Stimulated activated CD8-positive, alpha-beta memory T cell treated with anti-CD3 and anti-CD28 coated beads, Interleukin-2, amount 100 ng/mL, for 48 hours (primary cell): ENCODE measurements around the gene COPZ1.
"Not testable (repeated sequence)": the region's sequence is repeated elsewhere in the genome, so short reads cannot be mapped to it uniquely, and the experiment has no call there.

Experiments used
- DNase-seq, 2 donors: peaks; one replicate each; pipeline ENCODE4 v3.0.0-alpha.2; 2020; ENCODE audit warnings: low read depth in 2 of 2

Gene COPZ1

DNA sequence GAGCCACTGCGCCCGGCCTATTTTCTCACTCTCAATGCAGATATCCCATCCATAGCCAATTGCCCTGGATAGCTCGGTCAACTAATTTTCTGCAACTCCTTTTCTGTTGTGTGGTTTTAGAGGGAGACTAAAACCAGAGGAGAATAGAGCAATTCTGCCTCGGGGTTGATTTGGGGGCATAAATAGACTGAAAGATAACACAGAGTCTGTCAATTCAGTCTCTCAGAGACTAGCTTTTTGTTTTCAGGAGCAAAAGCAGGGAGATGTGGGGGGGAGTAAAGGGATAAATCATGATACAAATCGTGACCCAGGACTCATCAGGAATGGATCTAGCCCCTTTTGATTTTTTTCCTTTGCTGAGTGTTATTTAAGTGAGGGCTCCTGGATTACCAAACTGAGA is 6.5 kb downstream of the COPZ1 start:
- no peak for DNase-seq

DNA sequence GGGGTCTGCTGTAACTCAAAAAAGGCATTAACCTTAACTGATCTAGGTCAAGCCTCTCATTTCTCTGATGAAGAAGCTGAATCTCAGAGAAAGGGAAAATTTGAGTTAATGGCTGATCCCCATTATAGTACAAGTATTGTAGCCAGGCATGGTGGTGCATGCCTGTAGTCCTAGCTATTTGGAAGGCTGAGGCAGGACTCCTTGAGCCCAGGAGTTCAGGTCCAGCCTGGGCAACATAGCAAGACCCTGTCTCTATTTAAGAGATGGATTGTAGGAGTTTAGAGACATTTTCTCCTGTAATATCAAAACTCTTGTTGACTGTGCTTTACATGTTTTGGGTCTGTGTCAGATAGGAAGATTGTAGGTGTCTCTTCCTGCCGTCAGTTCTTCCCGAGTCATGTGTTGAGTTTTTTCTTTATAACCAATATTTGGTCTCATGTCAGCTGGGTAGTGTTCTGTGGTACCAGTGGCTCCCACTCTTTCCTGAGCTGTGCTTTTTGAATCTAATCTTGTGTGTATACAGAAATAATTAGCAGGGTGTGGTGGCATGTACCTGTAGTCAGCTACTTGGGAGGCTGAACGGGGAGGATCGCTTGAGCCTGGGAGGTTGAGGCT is 8.6 kb downstream of the COPZ1 start:
- DNase-seq: no peak

DNA sequence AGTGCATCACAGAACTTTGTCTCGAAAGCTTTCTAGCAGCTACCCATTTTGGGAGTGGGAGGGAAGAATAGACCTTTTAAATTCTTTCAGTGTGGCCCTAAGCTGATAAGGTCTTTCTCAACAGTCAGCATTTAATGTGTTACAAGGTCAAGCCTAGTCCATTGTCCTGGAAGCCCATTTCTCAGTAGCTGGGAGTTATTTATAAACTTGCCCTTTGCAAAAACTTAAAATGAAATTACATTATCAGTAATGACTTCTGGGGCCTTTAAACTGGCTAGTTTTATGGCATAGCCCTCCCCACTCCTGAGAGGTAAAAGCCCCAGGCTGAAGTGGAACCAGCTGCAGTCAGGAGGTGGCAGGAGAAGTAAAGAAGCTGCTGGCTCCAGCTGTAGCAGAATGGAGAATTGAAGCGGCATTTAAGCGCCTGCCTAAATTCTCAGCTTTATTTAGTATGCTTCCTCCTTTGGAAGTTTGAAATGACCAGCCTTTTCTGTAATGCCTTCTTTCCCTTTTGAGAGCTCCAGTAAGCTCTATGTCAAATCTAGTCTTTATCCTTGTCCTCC is 12.4 kb downstream of the COPZ1 start:
- DNase-seq: no peak

DNA sequence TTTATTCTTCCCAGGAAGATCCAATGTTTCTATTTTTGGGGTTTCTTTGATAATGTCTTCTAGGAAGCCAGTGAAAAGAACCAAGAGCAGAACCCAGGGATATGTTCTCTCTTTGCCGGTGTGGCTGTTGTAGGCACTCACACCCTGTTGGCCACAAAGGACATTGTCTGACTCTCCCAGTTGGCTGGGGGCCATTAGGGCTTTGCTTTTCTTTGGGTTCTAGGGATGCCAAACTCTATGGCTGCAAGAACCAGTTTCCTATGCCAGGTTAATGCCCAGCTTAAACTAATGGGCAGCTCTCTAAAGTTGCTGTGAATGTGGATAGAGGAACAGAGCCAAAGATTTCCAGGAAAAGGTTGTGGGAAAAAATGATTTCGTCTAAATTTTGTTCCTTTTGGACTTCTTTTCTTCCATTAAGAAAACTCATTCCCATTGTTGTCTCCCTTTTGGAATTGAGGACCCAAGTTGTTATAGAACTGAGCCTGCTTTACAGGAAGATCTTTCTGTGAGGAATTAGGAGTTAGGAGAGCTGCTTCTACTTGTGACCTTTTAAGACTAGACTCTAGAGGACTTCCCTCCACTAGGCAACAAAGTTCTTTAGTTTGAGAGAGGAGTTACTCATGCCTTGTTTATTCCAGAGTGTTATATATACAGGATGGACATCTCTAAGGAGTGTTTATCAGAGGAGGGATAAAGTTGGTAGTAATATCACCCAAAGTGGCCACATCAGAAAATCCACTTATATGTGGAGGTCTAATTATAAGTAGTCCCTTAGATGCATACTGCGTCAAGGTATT is 13.1 kb downstream of the COPZ1 start:
- no peak for DNase-seq

DNA sequence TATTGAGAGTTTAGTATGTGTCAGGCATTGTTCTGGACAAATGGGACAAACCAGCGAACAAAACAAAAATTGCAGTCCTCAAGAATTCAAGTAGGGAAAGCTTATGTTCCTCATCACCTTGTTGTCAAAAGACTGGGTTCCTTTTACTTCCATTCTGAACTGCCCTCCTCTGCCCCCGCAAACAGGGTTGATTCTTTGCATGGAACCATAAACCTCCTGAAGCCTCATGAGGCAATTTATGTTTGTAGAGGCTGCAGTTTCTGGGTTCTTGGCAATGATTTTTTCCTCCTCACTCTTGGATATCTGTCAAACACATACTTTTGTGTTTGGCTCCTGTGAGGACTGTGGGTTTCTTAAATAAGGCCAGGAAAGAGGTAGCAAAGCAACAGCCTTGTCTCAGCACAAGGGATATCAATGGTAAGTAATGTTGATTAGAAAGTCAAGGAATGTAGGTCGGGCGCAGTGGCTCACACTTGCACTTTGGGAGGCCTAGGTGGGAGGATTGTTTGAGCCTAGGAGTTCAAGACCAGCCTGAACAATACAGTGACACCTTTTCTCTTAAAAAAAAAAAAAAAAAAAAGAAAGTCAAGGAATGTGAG is 13.9 kb downstream of the COPZ1 start:
- DNase-seq: no peak

DNA sequence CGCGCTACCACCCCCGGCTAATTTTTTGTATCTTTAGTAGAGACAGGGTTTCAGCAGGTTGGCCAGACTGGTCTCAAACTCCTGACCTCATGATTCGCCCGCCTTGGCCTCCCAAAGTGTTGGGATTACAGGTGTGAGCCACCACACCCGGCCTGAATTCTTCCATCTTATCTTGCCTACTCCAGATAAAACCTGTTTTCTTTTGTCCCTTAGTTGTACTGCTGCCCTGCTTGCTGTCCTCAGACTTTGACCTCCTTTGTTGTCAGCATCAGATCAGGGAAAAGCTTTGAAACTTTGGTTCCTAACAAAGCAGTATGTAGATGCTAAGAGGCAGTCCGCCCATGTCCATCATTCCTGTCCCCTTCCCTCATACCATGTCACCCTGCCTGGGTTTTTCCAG is 15.9 kb downstream of the COPZ1 start:
- DNase-seq: no peak

DNA sequence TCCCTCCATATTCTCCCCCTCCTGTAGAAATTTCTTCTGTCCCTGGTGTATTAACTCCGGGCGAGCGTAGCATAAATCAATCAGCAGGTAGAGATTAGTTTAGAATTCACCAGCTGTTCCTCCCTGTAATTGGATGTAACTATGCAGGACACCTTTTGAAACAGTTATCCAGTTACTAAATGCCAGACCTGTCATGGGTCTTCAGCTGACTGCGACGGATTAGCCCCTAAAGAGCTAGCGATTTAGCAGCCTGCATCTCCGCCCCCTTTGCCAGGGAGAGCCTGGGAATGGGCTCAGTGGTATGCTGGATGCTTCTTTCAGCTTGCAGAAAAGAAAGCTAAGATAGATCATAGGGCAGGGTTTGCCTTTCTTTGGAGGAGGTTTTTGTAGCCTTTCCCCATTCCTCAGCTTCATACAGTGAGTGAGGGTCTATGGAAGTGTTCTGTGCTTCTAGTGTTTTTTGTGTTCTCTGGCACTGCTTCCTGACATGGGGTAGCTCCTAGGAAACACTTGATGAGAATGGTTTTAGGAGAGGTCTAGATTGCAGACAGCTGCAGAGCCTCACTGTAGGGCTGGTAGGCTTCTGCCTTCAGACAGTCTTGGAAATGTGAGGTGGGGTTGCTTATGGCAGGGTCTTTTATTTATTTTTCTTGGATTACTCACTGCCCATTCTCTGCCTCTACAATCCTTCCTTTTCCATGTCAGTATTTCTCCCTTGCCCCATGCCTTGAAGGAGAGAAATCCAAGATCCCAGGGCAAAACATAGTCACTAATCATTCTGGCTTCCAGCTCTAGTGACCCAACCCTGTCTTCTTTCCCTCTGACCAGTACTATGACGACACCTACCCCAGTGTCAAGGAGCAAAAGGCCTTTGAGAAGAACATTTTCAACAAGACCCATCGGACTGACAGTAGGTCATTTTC is 16.7 kb downstream of the COPZ1 start:
- DNase-seq: no peak

DNA sequence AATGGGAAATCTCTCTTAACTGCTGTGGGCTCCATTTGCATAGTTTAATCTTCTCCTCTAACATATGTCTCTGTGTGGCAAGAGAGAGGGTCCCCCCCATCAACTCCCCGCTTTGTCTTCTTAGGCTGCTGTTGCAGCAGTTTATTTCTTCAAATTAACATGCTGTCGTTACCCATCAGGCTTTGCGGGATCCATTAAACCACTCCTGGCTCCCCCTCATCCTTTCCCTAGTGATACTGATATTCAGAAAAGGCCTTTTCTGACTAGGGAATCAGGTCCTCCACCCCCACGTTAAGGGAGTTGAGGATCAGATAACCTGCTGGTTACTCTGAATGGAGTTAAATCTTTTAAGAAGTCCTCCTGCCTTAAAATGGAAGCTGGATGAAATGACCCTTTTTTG is 24.1 kb downstream of the COPZ1 start:
- DNase-seq: no peak

DNA sequence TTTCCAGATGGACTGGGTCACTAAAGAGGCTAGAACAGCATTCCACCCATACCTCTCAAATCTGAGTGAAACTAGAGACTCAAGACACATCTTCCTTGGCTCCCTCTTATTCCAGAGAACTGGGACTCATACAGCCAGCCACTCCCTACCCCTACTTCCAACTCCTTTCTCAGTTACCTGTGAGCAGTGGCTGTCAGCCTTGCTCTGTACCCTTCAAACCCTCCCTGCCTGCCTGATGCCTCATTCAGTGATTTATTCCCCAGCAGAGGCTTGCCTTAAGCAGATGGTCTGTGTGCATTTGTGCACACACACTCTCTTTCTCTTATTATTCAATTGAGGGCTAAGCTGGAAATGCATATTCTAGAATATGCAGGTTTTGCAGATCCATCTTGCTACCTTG is 24.7 kb downstream of the COPZ1 start:
- DNase-seq: no peak

DNA sequence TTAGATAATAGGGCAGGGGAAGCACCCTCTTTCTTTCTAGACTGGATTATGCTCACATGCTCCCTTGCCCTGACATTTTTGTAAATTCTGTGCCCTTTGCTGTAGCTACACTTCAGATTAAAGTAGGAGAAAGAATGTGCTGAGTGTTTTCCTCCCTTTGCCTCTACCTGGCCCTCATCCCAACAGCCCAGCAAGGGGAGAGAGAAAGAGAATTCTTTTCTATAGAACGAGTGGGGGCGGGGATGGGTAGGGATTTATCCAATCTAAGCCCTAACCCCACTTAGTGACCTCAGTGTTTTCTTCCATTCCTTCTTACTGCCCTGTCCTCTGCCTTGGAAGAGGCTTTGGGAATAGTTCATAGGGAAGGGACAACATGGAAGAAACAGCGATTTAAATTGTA is 25.8 kb downstream of the COPZ1 start:
- DNase-seq: no peak

DNA sequence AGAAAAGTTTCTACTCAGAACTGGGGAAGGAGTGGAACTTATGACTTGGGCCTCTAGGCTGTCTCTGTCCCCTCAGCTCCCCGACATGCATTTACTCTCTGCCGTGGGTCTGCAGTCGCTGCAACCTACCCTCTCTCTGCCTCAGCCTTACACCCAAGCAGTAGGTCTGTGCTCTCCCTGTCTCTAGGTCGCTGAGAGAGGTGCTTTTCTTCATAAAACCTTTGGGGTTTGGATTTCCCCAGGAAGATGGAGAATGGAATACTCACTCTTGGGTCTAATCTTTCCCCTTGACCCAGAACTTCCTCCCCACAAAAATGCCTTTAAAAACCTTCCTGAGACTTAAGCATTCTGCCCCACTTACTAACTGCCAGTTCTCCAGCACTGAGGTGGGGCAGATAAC is 26.4 kb downstream of the COPZ1 start:
- DNase-seq: no peak

DNA sequence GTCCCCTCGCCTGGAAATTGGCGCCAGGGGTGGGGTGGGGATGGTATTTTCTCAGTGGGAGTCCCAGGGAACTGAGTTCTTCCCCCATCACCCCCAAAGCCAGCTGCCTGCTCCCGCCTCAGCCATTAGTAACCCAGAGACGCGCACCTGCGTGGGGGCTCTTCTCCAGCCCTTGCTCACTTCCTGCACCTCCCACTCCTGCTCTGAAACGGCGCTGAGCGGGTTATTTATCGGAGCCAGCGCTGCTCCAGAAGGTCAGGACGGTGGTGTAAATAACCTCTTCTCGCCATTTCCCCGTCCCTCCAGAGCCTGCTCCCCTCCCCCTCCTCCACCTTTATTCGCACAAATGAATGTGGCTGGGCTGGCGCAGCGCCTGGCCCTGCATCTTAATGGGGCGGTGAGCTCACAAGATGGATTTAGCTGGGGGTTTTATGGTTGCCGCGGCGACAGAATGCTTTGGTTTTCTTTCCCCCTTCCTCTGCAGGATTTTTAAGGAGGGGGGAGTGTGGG is 27.1 kb downstream of the COPZ1 start:
- no peak for DNase-seq

DNA sequence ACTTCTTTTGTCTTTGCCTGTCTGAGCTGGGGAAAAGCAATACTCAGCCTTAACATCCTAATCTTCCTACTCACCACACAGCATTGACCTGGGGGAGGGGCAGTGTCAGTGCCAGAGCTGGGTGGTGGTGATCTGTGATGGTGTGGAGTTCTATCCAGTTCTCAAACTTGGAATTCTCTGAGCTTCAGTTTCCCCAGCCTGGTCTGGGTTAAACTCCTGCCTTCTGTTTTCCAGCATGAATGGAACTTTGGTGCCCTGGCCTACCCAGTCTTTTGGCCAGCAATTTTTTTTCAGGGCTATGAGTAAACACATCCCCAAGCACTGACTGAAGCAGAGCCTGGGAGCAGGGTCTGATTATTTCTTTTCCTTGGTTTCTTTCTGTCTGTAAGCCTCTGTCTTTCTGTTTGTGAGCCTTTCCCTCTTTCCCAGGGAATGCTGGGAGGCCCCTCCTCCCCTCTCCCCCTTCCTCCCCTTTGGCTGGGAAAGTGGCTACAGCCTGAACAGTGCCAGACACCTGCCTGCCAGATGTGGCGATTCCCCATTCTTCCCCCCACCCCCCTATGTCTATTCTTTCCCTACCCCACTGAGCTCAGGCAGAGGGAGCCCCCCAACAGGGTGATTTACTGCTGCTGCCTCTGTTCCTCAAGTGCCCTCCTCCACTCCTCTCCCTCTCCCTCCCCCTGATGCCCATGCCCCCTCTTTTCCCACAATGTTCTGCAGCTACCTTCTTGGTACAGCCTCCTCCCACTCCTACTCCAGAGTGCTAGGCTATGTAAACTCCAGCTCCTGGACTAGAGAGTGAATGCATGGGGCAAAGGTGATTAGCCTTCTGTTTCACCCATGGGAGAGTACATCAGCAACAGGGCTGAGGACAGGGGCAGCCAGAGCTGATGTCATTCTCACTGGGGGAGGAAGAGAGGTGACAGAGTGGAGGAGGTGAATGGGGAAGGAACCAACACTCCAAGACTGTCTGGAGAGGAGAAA is 28.3 kb downstream of the COPZ1 start:
- DNase-seq: no peak

DNA sequence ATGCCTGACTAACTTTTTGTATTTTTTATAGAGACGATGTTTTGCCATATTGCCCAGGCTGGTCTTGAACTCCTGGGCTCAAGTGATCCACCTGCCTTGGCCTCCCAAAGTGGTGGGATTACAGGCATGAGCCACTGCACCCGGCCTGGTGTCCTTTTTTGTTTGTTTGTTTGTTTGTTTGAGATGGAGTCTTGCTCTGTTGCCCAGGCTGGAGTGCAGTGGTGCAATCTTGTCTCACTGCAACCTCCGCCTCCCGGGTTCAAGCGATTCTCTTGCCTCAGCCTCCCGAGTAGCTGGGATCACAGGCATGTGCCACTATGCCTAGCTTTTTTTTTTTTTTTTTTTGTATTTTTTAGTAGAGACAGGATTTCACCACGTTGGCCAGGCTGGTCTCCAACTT is 29.3 kb downstream of the COPZ1 start:
- DNase-seq: not testable (repeated sequence)

DNA sequence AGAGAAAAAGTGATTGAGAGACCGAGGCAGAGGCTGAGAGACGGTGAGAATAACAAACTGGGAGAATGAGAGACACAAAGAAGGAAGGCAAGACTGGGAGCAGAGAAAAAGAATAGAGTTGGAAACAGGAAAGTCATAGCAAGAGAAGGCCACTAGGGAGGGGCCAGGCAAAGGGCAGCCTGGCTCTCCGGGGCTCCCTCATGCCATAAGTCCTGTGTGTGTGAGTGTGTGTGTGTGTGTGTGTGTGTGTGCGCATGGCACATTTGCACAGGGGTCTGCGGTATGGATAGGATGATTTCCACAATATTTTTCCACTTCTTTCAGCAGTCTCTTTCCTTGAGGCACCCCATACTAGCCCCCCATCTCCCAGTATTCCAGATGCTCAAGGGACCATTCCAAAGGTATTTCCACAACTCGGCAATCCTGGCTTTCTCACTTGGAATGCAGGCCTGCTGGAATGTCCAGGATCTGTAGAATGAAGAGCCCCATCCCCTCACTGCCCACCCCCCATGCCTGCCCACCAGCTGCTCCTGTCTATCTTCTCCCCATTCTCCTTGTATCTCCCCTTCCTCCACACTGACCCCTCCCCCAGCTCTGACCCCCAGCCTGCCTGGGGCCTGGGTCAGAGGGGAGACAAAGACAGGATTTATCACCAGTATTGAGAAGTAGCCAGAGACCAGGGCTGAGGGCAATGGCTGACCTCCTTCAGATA is 30.3 kb downstream of the COPZ1 start:
- no peak for DNase-seq

DNA sequence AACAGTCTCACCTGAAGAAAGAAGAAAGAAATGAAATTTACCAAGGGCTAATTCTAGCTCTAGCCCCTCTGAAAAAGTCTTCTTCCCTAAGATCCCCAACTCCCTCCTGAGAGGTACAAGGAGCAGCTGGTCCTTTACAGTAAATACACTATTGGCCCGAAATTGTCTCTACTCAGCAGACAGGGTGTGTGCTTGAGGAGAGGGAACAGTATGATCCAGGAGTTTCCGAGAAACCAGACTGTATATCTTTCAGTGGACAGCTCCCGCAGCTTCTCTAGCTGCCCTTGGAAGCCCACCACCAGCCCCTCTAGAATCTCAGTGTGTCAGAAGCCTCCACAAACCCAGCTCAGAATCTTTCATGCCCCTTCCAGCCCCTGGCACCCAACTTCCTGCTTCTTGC is 31.3 kb downstream of the COPZ1 start:
- DNase-seq: no peak

DNA sequence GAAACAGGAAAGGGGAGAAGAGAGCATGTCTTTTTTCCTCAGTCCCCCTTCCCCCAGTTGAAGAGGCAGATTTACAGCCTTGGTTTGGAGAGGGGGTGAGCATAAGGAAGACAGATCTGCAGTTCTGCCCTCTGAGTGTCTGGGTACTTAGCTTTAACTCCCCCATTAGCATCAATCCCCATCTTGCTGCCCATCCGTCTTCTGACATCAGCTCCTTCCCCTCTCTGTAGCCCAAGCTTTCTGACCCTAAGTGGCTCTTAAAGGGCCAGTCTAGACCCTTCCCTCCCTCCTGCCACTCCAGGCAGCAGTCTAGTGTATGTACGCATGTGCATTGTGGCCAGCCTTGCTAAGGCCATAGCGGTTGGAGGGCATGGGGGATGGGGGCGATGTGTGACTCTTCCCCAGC is 32.0 kb downstream of the COPZ1 start:
- no peak for DNase-seq

DNA sequence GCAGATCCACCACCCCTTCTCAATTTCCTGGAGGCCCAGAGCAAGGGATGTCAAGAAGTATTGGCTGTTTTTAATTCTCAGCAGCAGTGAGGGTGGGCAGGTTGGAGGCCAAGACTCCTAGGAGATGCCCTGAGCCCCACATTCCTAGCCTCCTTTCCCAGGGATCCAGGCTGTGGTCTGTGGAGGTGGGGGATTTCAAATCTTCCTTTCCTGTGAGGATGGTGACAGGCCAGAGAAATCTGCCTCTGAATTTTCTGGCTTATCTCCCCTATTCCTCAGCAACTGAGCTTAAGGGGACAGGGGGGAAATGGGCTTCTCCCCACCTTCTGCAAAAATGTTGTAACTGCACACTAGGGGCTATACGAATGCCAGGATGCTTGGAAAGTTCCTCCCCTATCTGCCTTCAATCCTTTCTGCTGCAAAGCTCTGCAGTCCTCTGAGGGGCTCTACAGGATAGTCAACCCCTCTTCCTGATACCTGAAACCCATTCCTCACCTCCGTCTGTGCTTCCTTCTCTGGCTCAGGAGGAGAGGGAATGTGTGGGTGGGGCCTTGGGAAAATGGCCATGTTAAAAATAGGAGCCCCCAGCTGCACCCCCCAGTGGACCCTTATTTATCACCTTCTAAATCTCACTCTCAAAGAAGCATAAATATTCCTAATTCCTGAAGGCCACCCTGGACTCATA is 32.7 kb downstream of the COPZ1 start:
- no peak for DNase-seq
